SK-N-SH (cell line): ENCODE measurements around the gene LPGAT1. TPM values are rescaled to one million over a fixed set of nuclear protein-coding genes. Genes with fewer than 3 reads are reported as not detected.

Experiments used
- CTCF ChIA-PET: fragments of 300-600, 350-600 bp; formaldehyde crosslinking; extraction: SDS; loops from one replicate; lab custom pipeline; 2021; lab: Yijun Ruan, JAX
- POLR2A ChIA-PET: fragments of 350-600 bp; sonication (Branson Sonifier 250); formaldehyde crosslinking; extraction: SDS; loops from one replicate; lab custom pipeline; 2020; ENCODE audit warnings: antibody characterized with exemption, inconsistent platforms; lab: Yijun Ruan, JAX
- DNase-seq: peaks from one replicate; pipeline ENCODE4 v3.0.0; 2012
- H2AFZ ChIP-seq: fragments of 200-600 bp; sonication (generic); 2 replicates; pipeline ENCODE4 v1.8.1; 2016; ENCODE audit warnings: antibody characterized with exemption, mild to moderate bottlenecking, low read depth
- H3F3A ChIP-seq: fragments of 200-600 bp; sonication (generic); replicated peaks from 2 replicates; pipeline ENCODE3; 2016; ENCODE audit warnings: antibody characterized with exemption, mild to moderate bottlenecking; ENCODE audit not compliant: insufficient read depth
- H3K27ac ChIP-seq, 2 experiments: fragments of 200-500 bp in 1 of 2; fragments of 200-600 bp in 1 of 2; sonication (Bioruptor generic) in 1 of 2; sonication (generic), shearing (Covaris generic) in 1 of 2; 2 replicates each; pipeline versions ENCODE4 v1.5.1 to v1.6.1; 2014 to 2016; ENCODE audit warnings: low read depth in 2 of 2, inconsistent platforms in 1 of 2, low read length in 1 of 2, mild to moderate bottlenecking in 1 of 2, mixed read lengths in 1 of 2
- H3K27me3 ChIP-seq: fragments of 200-600 bp; sonication (generic), shearing (Covaris generic); 2 replicates; pipeline ENCODE4 v1.6.1; 2016; ENCODE audit warnings: mixed run types; ENCODE audit not compliant: insufficient read depth
- H3K36me3 ChIP-seq, 2 experiments: fragments of 200-500 bp in 1 of 2; fragments of 200-600 bp in 1 of 2; sonication (Bioruptor generic) in 1 of 2; sonication (generic) in 1 of 2; replicated peaks in 1 of 2; 2 replicates each; pipeline versions ENCODE3 to v1.5.1; 2014 to 2016; ENCODE audit warnings: low read length in 1 of 2, mild to moderate bottlenecking in 1 of 2; ENCODE audit not compliant: insufficient read depth in 2 of 2, control insufficient read depth in 1 of 2
- H3K4me1 ChIP-seq, 2 experiments: fragments of 200-500 bp in 1 of 2; fragments of 200-600 bp in 1 of 2; sonication (Bioruptor generic) in 1 of 2; sonication (generic), shearing (Covaris generic) in 1 of 2; 2 replicates each; pipeline versions ENCODE4 v1.5.1 to v1.6.1; 2014 to 2016; ENCODE audit warnings: low read depth in 1 of 2, low read length in 1 of 2, mixed run types in 1 of 2; ENCODE audit not compliant: insufficient read depth in 2 of 2, control insufficient read depth in 1 of 2
- H3K4me2 ChIP-seq: fragments of 200-600 bp; sonication (generic), shearing (Covaris generic); 2 replicates; pipeline ENCODE4 v1.6.1; 2017; ENCODE audit warnings: mixed run types
- H3K4me3 ChIP-seq, 2 experiments: fragments of 200-500 bp in 1 of 2; fragments of 200-600 bp in 1 of 2; sonication (Bioruptor generic) in 1 of 2; sonication (generic), shearing (Covaris generic) in 1 of 2; 2 replicates each; pipeline versions ENCODE4 v1.5.1 to v1.8.1; 2014 to 2016; ENCODE audit warnings: low read depth in 2 of 2, inconsistent platforms in 1 of 2, low read length in 1 of 2, mild to moderate bottlenecking in 1 of 2, mixed read lengths in 1 of 2, moderate library complexity in 1 of 2
- H3K79me2 ChIP-seq: fragments of 200-600 bp; sonication (generic); 2 replicates; pipeline ENCODE4 v1.8.1; 2017; ENCODE audit warnings: mild to moderate bottlenecking; ENCODE audit not compliant: insufficient read depth
- H3K9ac ChIP-seq: fragments of 200-600 bp; sonication (generic); 2 replicates; pipeline ENCODE4 v1.6.1; 2017; ENCODE audit warnings: mixed run types
- H3K9me2 ChIP-seq: fragments of 200-600 bp; sonication (generic); 2 replicates; pipeline ENCODE4 v1.6.1; 2017; ENCODE audit warnings: mixed run types
- H3K9me3 ChIP-seq: fragments of 200-600 bp; sonication (generic); 2 replicates; pipeline ENCODE4 v1.6.1; 2017; ENCODE audit warnings: mixed run types, mild to moderate bottlenecking, moderate library complexity
- H4K20me1 ChIP-seq: fragments of 200-600 bp; sonication (generic); 2 replicates; pipeline ENCODE4 v1.6.1; 2017; ENCODE audit warnings: mild to moderate bottlenecking, mixed run types; ENCODE audit not compliant: insufficient read depth
- EZH2phosphoT487 ChIP-seq: fragments of 200-600 bp; sonication (generic); IDR thresholded peaks from 2 replicates; pipeline ENCODE4 v1.6.1; 2017; ENCODE audit warnings: low read depth, mixed run types, mild to moderate bottlenecking, antibody characterized with exemption, moderate library complexity, borderline replicate concordance
- FOSL2 ChIP-seq: IDR thresholded peaks from 2 replicates; pipeline ENCODE4 v1.4.0; 2012; ENCODE audit warnings: low read depth, mild to moderate bottlenecking, moderate library complexity, borderline replicate concordance
- FOXJ3 ChIP-seq: sonication (generic); formaldehyde crosslinking; IDR thresholded peaks from 2 replicates; pipeline ENCODE4 v1.5.1; 2020; ENCODE audit warnings: mild to moderate bottlenecking, missing genetic modification reagents
- FOXM1 ChIP-seq: IDR thresholded peaks from 2 replicates; pipeline ENCODE4 v1.4.0; 2012; ENCODE audit warnings: low read depth, mild to moderate bottlenecking
- GABPA ChIP-seq: IDR thresholded peaks from 2 replicates; pipeline ENCODE4 v1.4.0; 2012; ENCODE audit warnings: low read depth, mild to moderate bottlenecking
- IRF3 ChIP-seq: fragments of 150-350 bp; IDR thresholded peaks from 2 replicates; pipeline ENCODE4 v1.6.1; 2016; ENCODE audit warnings: mild to moderate bottlenecking, low read depth, low read length
- JUND ChIP-seq: IDR thresholded peaks from 2 replicates; pipeline ENCODE4 v1.4.0; 2012
- MEF2A ChIP-seq: IDR thresholded peaks from 2 replicates; pipeline ENCODE4 v1.4.0; 2012; ENCODE audit warnings: low read depth, borderline replicate concordance
- MXI1 ChIP-seq: IDR thresholded peaks from 2 replicates; pipeline ENCODE4 v1.6.1; 2012; ENCODE audit warnings: mild to moderate bottlenecking, low read depth, low read length, improper control_type of control experiment
- NFIC ChIP-seq: IDR thresholded peaks from 2 replicates; pipeline ENCODE4 v1.4.0; 2012; ENCODE audit warnings: borderline replicate concordance
- NRF1 ChIP-seq: IDR thresholded peaks from 2 replicates; pipeline ENCODE4 v1.6.1; 2012; ENCODE audit warnings: low read depth, mild to moderate bottlenecking, low read length
- POLR2AphosphoS5 ChIP-seq: IDR thresholded peaks from 2 replicates; pipeline ENCODE4 v1.6.1; 2012; ENCODE audit warnings: low read depth, low read length
- RAD21 ChIP-seq: IDR thresholded peaks from 2 replicates; pipeline ENCODE4 v1.6.1; 2012; ENCODE audit warnings: mild to moderate bottlenecking, low read length
- RCOR1 ChIP-seq: fragments of 150-350 bp; IDR thresholded peaks from 2 replicates; pipeline ENCODE4 v1.6.1; 2017; ENCODE audit warnings: antibody characterized with exemption, low read length
- RFX5 ChIP-seq: IDR thresholded peaks from 2 replicates; pipeline ENCODE4 v1.6.1; 2012; ENCODE audit warnings: mild to moderate bottlenecking, improper control_type of control experiment, low read length
- RXRA ChIP-seq: IDR thresholded peaks from 2 replicates; pipeline ENCODE4 v1.4.0; 2012; ENCODE audit warnings: low read depth, mild to moderate bottlenecking, borderline replicate concordance
- SMC3 ChIP-seq: IDR thresholded peaks from 2 replicates; pipeline ENCODE4 v1.6.1; 2012; ENCODE audit warnings: low read depth, low read length, improper control_type of control experiment
- TAF1 ChIP-seq: IDR thresholded peaks from 2 replicates; pipeline ENCODE4 v1.6.1; 2012; ENCODE audit warnings: low read depth, mild to moderate bottlenecking, low read length, moderate library complexity, borderline replicate concordance
- TCF12 ChIP-seq: IDR thresholded peaks from 2 replicates; pipeline ENCODE4 v1.4.0; 2012
- TEAD4 ChIP-seq: IDR thresholded peaks from 2 replicates; pipeline ENCODE4 v1.4.0; 2012; ENCODE audit warnings: mild to moderate bottlenecking, borderline replicate concordance; ENCODE audit not compliant: insufficient read depth
- USF1 ChIP-seq: IDR thresholded peaks from 2 replicates; pipeline ENCODE4 v1.4.0; 2012; ENCODE audit warnings: low read depth, borderline replicate concordance
- YY1 ChIP-seq: IDR thresholded peaks from 2 replicates; pipeline ENCODE4 v1.4.0; 2012; ENCODE audit warnings: low read depth, mild to moderate bottlenecking
- WGBS: methylation state at CpG from one replicate; pipeline ENCODE4 v1.1.6; 2017; ENCODE audit warnings: low lambda C conversion rate; 5-methylcytosine and 5-hydroxymethylcytosine counted together
- polyA plus RNA-seq, 3 experiments: library from polyadenylated mRNA; depleted of rRNA; stranded (reverse); fragments of >200 nt; gene quantifications; 2 replicates each; pipeline ENCODE4 v1.2.3, GENCODE V29; 2012
- TF ChIP-seq, protein P1 (sequence below): IDR thresholded peaks from 2 replicates; pipeline ENCODE4 v1.4.0; 2012; ENCODE audit warnings: low read depth, borderline replicate concordance

Gene LPGAT1
- polyA plus RNA-seq, 1 of the 3 experiments (the other 2 are of a cell fraction) = 4.8 TPM

- POLR2A ChIA-PET = no interaction called here
- Histone ChIP-seq H3K9me3 (no peaks in the 10 kb centered on the region), H3K4me3 (no peak overlapping the region), H3K4me2 (no peak overlapping the region), H4K20me1 (no peaks in the 10 kb centered on the region), H2AFZ (no peak overlapping the region), H3K9me2 (no peaks in the 10 kb centered on the region), H3K9ac (no peak overlapping the region), H3K36me3 (peaks cover 16 to 17% of the 10 kb centered on the region in 2 experiments), H3K4me1 (no peaks in the 10 kb centered on the region), H3K27ac (no peak overlapping the region), H3K79me2 (no peaks in the 10 kb centered on the region), H3F3A (no peaks in the 10 kb centered on the region), H3K27me3 (no peaks in the 10 kb centered on the region)
- TF ChIP-seq MXI1 = no peak
- TF ChIP-seq MEF2A = no peak
- no peak for TF ChIP-seq FOXJ3 (CRISPR knock-in tag)
- no peak for TF ChIP-seq NFIC
- TF ChIP-seq, protein P1, sequence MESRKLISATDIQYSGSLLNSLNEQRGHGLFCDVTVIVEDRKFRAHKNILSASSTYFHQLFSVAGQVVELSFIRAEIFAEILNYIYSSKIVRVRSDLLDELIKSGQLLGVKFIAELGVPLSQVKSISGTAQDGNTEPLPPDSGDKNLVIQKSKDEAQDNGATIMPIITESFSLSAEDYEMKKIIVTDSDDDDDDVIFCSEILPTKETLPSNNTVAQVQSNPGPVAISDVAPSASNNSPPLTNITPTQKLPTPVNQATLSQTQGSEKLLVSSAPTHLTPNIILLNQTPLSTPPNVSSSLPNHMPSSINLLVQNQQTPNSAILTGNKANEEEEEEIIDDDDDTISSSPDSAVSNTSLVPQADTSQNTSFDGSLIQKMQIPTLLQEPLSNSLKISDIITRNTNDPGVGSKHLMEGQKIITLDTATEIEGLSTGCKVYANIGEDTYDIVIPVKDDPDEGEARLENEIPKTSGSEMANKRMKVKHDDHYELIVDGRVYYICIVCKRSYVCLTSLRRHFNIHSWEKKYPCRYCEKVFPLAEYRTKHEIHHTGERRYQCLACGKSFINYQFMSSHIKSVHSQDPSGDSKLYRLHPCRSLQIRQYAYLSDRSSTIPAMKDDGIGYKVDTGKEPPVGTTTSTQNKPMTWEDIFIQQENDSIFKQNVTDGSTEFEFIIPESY = no peak
- no peak for TF ChIP-seq IRF3
- no peak for TF ChIP-seq USF1
- TF ChIP-seq YY1 = no peak
- TF ChIP-seq RAD21 = no peak
- WGBS = 97% methylated on average over 1 of the region's 1 CpG
- CTCF ChIA-PET = no interaction called here
- no peak for DNase-seq
Observed at GRCh38 chr1:211764701-211765100, 65.9 kb downstream of the LPGAT1 start.

GRCh38 chr1:211762206-211762605 is 68.4 kb downstream of the LPGAT1 start:
- Histone ChIP-seq H3K27me3 (no peaks in the 10 kb centered on the region), H3K9me2 (no peaks in the 10 kb centered on the region), H3K36me3 (peaks cover 19 to 31% of the 10 kb centered on the region in 2 experiments), H3F3A (no peaks in the 10 kb centered on the region), H3K4me1 (no peaks in the 10 kb centered on the region), H3K4me3 (no peak overlapping the region), H3K9ac (no peak overlapping the region), H3K27ac (no peak overlapping the region), H3K9me3 (no peaks in the 10 kb centered on the region), H3K4me2 (no peak overlapping the region), H4K20me1 (no peaks in the 10 kb centered on the region), H3K79me2 (no peaks in the 10 kb centered on the region), H2AFZ (no peak overlapping the region)
- POLR2A ChIA-PET = no interaction called here
- TF ChIP-seq MEF2A (no peak), RFX5 (no peak), TCF12 (no peak), RCOR1 (no peak), TAF1 (no peak), FOSL2 (no peak), RXRA (no peak), JUND (no peak), FOXM1 (no peak), EZH2phosphoT487 (no peak), USF1 (no peak), TEAD4 (no peak), GABPA (no peak), POLR2AphosphoS5 (no peak), SMC3 (no peak), MXI1 (no peak), RAD21 (no peak), NRF1 (no peak), NFIC (no peak)
- CTCF ChIA-PET = interaction anchor here (0.7 to 1.5 kb wide), 6 partner anchors 8 to 67 kb away, joined by 3 to 8 read pairs (median 3); no protein-coding TSS in a partner anchor
- 70% methylated on average over 3 of the region's 3 CpGs for WGBS
- no peak for DNase-seq
